ENCODE measurements around the gene COL6A3. TPM values are rescaled to one million over a fixed set of nuclear protein-coding genes. Genes with fewer than 3 reads are reported as not detected.

Gene COL6A3
- total RNA-seq, 4 donors from 2014 or later = 43.1 to 204 (median 62.4) TPM

- H3K4me3 ChIP-seq (ENCODE audit: low read depth, poor library complexity, severe bottlenecking) = no peak overlapping the region
- intact Hi-C loops (cut with DNase I; ENCODE audit: low total_unique reads) = no loop called here
- peak; percentile 95 to 98 for DNase-seq (ENCODE audit: low spot score in 2 of 2)
- 0 to 1% methylated on average over 20 of the region's 20 CpGs for WGBS, 2 donors
- TF ChIP-seq POLR2A (IDR thresholded peaks at IDR 0.05) = no peak
- no peak for TF ChIP-seq CTCF (IDR thresholded peaks at IDR 0.05)
Measured at GRCh38 chr2:237291138-237291792, 122.7 kb downstream of the COL6A3 start.

GRCh38 chr2:237290261-237290660 is 123.7 kb downstream of the COL6A3 start:
- TF ChIP-seq POLR2A (IDR thresholded peaks at IDR 0.05) = no peak
- no peak for TF ChIP-seq CTCF (IDR thresholded peaks at IDR 0.05)
- no peak overlapping the region for H3K4me3 ChIP-seq (ENCODE audit: low read depth, poor library complexity, severe bottlenecking)
- DNase-seq (ENCODE audit: low spot score in 2 of 2) = peak; percentile 77 to 96
- WGBS, 2 donors = 43 to 63% methylated on average over 12 of the region's 12 CpGs
- intact Hi-C loops (cut with DNase I; ENCODE audit: low total_unique reads) = no loop called here

DNA sequence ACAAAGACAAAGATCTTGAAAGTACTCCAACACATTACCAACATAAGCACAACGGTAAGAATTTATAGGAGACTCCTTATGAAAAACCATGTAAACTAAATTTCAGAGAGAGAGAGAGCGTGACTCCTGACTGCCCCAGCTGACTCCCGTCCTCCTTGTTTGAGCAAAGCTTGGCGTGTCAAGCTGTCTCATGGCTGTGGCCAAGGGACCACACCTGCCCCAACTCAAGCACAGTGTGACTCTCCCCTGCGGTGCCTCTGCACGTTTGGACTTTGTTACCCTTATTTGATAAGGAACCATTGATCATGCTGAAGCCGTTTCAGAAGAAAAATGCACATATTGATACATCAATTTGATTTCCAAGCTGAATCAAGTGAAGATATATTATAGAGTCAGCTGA is 124.8 kb downstream of the COL6A3 start:
- no peak for DNase-seq (ENCODE audit: low spot score in 2 of 2)
- WGBS, 2 donors = 65 to 74% methylated on average over 7 of the region's 7 CpGs
- no peak overlapping the region for H3K4me3 ChIP-seq (ENCODE audit: low read depth, poor library complexity, severe bottlenecking)
- TF ChIP-seq CTCF (IDR thresholded peaks at IDR 0.05) = no peak
- intact Hi-C loops (cut with DNase I; ENCODE audit: low total_unique reads) = no loop called here

DNA sequence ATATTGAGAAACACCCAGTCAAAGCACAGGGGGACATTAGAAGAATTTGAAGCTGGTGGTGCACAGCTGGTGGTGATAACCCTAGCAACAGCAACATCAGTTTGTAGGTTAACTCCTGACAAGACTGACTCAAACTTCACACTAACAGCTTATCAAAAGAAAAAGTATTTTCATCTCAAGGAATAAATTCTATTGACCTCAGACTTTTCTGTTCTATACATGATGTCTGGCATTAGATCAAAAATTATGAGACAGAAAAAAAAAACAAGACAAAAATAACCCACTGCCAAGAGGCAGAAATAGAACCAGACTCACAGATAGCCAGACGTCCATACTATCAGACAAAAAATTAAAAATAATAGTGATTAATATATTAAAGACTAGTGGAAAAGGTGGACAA is 126.1 kb downstream of the COL6A3 start:
- WGBS, 2 donors = 83 to 89% methylated on average over 1 of the region's 1 CpG
- TF ChIP-seq POLR2A (IDR thresholded peaks at IDR 0.05) = no peak
- TF ChIP-seq CTCF (IDR thresholded peaks at IDR 0.05) = no peak
- no peak for DNase-seq (ENCODE audit: low spot score in 2 of 2)
- H3K4me3 ChIP-seq (ENCODE audit: low read depth, poor library complexity, severe bottlenecking) = no peak overlapping the region
- intact Hi-C loops (cut with DNase I; ENCODE audit: low total_unique reads) = no loop called here

DNA sequence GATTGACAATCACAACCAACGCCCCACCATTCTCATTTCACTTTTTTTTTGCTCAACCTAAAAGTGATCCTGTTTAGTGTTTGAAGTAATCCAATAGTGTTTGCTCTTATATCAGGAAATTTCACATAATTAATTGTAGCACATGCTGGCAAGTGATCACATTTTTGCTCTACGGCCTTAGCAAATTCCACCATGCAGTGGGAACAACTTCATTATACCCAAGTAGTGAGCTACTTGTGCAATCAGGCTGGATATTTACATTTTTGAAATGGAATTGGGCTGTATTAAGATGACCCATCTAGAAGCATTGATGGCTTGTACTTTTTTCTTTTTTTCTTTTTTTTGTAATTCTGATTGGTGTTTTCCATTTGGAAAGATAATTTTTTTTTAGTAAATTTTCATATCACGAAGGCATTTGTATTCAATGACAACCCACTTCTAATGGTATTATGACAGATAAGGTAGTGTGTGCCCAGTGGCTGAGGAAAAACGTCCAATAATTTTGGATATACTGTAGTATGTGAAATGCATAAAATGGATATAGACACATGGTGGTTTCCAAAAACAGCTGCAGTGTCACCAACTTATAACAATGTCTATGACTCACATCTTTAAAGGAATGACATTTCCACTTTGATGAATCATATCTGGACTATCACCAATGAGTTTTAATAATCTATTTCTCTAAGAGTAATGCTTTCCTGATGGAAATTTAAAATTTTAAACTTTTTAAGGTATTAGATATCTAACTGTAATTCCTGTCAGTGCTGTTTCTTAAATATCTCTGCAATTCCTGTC is 130.6 kb downstream of the COL6A3 start:
- DNase-seq (ENCODE audit: low spot score in 2 of 2) = no peak
- intact Hi-C loops (cut with DNase I; ENCODE audit: low total_unique reads) = no loop called here
- 72 to 75% methylated on average over 4 of the region's 4 CpGs for WGBS, 2 donors
- TF ChIP-seq POLR2A (IDR thresholded peaks at IDR 0.05) (no peak), CTCF (IDR thresholded peaks at IDR 0.05) (no peak)
- no peak overlapping the region for H3K4me3 ChIP-seq (ENCODE audit: low read depth, poor library complexity, severe bottlenecking)

Data from lower leg skin (tissue), 4 donors.